CD14-positive monocyte (primary cell): Measurements from ENCODE around the gene SPTBN2. TPM values are rescaled to one million over a fixed set of nuclear protein-coding genes. Genes with fewer than 3 reads are reported as not detected.

Experiments
- DNase-seq, 3 donors: peaks; one replicate each; pipeline ENCODE4 v3.0.0-alpha.2; 2011 to 2022
- H2AFZ ChIP-seq: 2 replicates; pipeline ENCODE4 v1.6.0; 2012; ENCODE audit warnings: mild to moderate bottlenecking, low read depth, low read length, inconsistent platforms; ENCODE audit not compliant: insufficient read depth, poor library complexity, severe bottlenecking
- H3K27ac ChIP-seq, 2 donors: 1 replicate in 1 of 2; 2 replicates in 1 of 2; pipeline ENCODE4 v1.5.1; 2012 to 2013; ENCODE audit warnings: low read length in 2 of 2, control low read depth in 1 of 2, inconsistent platforms in 1 of 2, low read depth in 1 of 2, mild to moderate bottlenecking in 1 of 2
- H3K27me3 ChIP-seq, 2 donors: one replicate each; pipeline versions ENCODE4 v1.6.0 to v1.6.1; 2011 to 2013; ENCODE audit warnings: low read length in 2 of 2; ENCODE audit not compliant: control insufficient read depth in 2 of 2, insufficient read depth in 2 of 2
- H3K36me3 ChIP-seq, 2 donors: replicated peaks in 1 of 2; 1 replicate in 1 of 2; 2 replicates in 1 of 2; pipeline versions ENCODE4 v1.5.1 to v1.6.1; 2012 to 2013; ENCODE audit warnings: low read length in 2 of 2, control low read depth in 1 of 2, inconsistent platforms in 1 of 2, mild to moderate bottlenecking in 1 of 2; ENCODE audit not compliant: insufficient read depth in 2 of 2, control insufficient read depth in 1 of 2
- H3K4me1 ChIP-seq, 2 donors: 1 replicate in 1 of 2; 2 replicates in 1 of 2; pipeline versions ENCODE4 v1.5.1 to v1.6.1; 2012 to 2013; ENCODE audit warnings: low read length in 2 of 2, control low read depth in 1 of 2, inconsistent platforms in 1 of 2, mild to moderate bottlenecking in 1 of 2, moderate library complexity in 1 of 2; ENCODE audit not compliant: insufficient read depth in 2 of 2, control insufficient read depth in 1 of 2
- H3K4me2 ChIP-seq: replicated peaks from 2 replicates; pipeline ENCODE3; 2012; ENCODE audit warnings: low read length, moderate library complexity, mild to moderate bottlenecking; ENCODE audit not compliant: poor library complexity, severe bottlenecking; ENCODE audit errors: extremely low read depth
- H3K4me3 ChIP-seq, 3 experiments: fragments of 200-600 bp in 1 of 3; sonication (generic) in 1 of 3; replicated peaks in 1 of 3; 1 replicate in 2 of 3; 2 replicates in 1 of 3; pipeline ENCODE4 v1.5.1; 2011 to 2013; ENCODE audit warnings: low read length in 3 of 3, mild to moderate bottlenecking in 3 of 3, control low read depth in 2 of 3, low read depth in 2 of 3, inconsistent platforms in 1 of 3, moderate library complexity in 1 of 3
- H3K79me2 ChIP-seq: 2 replicates; pipeline ENCODE4 v1.6.0; 2012; ENCODE audit warnings: mild to moderate bottlenecking, control low read depth, inconsistent platforms, low read length, moderate library complexity; ENCODE audit not compliant: insufficient read depth
- H3K9ac ChIP-seq: 2 replicates; pipeline ENCODE4 v1.6.0; 2017; ENCODE audit warnings: low read length, mild to moderate bottlenecking; ENCODE audit not compliant: insufficient read depth, poor library complexity, severe bottlenecking
- H3K9me3 ChIP-seq, 2 donors: replicated peaks in 1 of 2; 1 replicate in 1 of 2; 2 replicates in 1 of 2; pipeline versions ENCODE4 v1.5.1 to v1.6.1; 2012 to 2013; ENCODE audit warnings: low read length in 2 of 2, control low read depth in 1 of 2; ENCODE audit not compliant: control insufficient read depth in 1 of 2, insufficient read depth in 1 of 2
- H4K20me1 ChIP-seq: 2 replicates; pipeline ENCODE4 v1.6.0; 2012; ENCODE audit warnings: mild to moderate bottlenecking, low read length, control low read depth, moderate library complexity; ENCODE audit not compliant: insufficient read depth
- H3K27ac Mint-ChIP-seq, 7 donors: one replicate each; pipeline ENCODE4 v1.8.0; 2020; ENCODE audit warnings: mild to moderate bottlenecking in 7 of 7, mixed read lengths in 7 of 7, moderate library complexity in 6 of 7, inconsistent platforms in 2 of 7
- H3K27me3 Mint-ChIP-seq, 3 donors: one replicate each; pipeline ENCODE4 v1.8.0; 2021 to 2022; ENCODE audit warnings: low read depth in 3 of 3, mild to moderate bottlenecking in 3 of 3, mixed read lengths in 3 of 3, moderate library complexity in 3 of 3, inconsistent platforms in 1 of 3
- H3K36me3 Mint-ChIP-seq, 2 donors: one replicate each; pipeline ENCODE4 v1.8.0; 2020; ENCODE audit warnings: mixed read lengths in 2 of 2, inconsistent platforms in 1 of 2, mild to moderate bottlenecking in 1 of 2
- H3K4me1 Mint-ChIP-seq: one replicate; pipeline ENCODE4 v1.8.0; 2020; ENCODE audit warnings: mild to moderate bottlenecking, mixed read lengths
- H3K4me3 Mint-ChIP-seq, 2 donors: one replicate each; pipeline ENCODE4 v1.8.0; 2020; ENCODE audit warnings: mild to moderate bottlenecking in 2 of 2, mixed read lengths in 2 of 2, moderate library complexity in 1 of 2
- H3K9me3 Mint-ChIP-seq, 7 donors: one replicate each; pipeline ENCODE4 v1.8.0; 2020 to 2022; ENCODE audit warnings: mixed read lengths in 7 of 7, mild to moderate bottlenecking in 6 of 7, moderate library complexity in 6 of 7, inconsistent platforms in 2 of 7
- CTCF ChIP-seq: fragments of 200-600 bp; IDR thresholded peaks from one replicate; pipeline ENCODE4 v1.8.0; 2022; ENCODE audit warnings: antibody characterized with exemption, mild to moderate bottlenecking
- WGBS: methylation state at CpG from one replicate; pipeline ENCODE4 v1.1.5; 2013; ENCODE audit warnings: missing lambda C conversion rate; ENCODE audit not compliant: insufficient coverage; 5-methylcytosine and 5-hydroxymethylcytosine counted together
- intact Hi-C, 2 donors: fragments of 100-400 bp; cut with micrococcal nuclease; formaldehyde crosslinking; loops; one replicate each; pipeline versions ENCODE4 v1.15.0 to v1.15.1; 2023
- polyA plus RNA-seq, 3 donors: library from polyadenylated mRNA; depleted of rRNA in 1 of 3; unstranded in 2 of 3; stranded (reverse) in 1 of 3; fragments of 300-500 nt in 2 of 3; fragments of >200 nt in 1 of 3; fragmentation: Illumina TruSeq in 2 of 3; gene quantifications; 1 replicate in 2 of 3; 2 replicates in 1 of 3; pipeline ENCODE4 v1.2.3, GENCODE V29; 2012 to 2021

The SPTBN2 gene
- polyA plus RNA-seq, 3 donors = not detected

- Histone ChIP-seq H3K36me3 (no peaks in the 10 kb centered on the region), H3K9ac (peak overlapping the region; percentile 94), H3K4me2 (peak overlapping the region; percentile 99), H3K4me1 (peaks cover 18 to 26% of the 10 kb centered on the region in 2 donors), H4K20me1 (peaks cover 4% of the 10 kb centered on the region), H3K27me3 (no peaks in the 10 kb centered on the region), H3K4me3 (peak overlapping the region; percentile 74 to 85 (median 79)), H3K27ac (peak overlapping the region; percentile 74 to 93), H3K9me3 (no peaks in the 10 kb centered on the region), H2AFZ (peak overlapping the region; percentile 92), H3K79me2 (peaks cover 53% of the 10 kb centered on the region)
- H3K4me1 Mint-ChIP-seq = peaks cover 27% of the 10 kb centered on the region
- peaks cover 0 to 3% (median 0%) of the 10 kb centered on the region in 3 donors for H3K27me3 Mint-ChIP-seq
- no peaks in the 10 kb centered on the region for H3K9me3 Mint-ChIP-seq
- WGBS = 11% methylated on average over 15 of the region's 27 CpGs
- H3K36me3 Mint-ChIP-seq = peaks cover 0 to 6% of the 10 kb centered on the region in 2 donors
- H3K4me3 Mint-ChIP-seq = peak overlapping the region; percentile 89 to 95
- TF ChIP-seq CTCF = no peak
- peak overlapping the region; percentile 95 to 98 (median 97) for H3K27ac Mint-ChIP-seq
- intact Hi-C loops = loop anchor here (5.0 to 10.0 kb wide), 4 partner anchors 40 to 242 kb away; partner anchors contain the start of genes CCDC87 (in 1 of the 2), CCS (in 1 of the 2), MRPL11 (in 1 of the 2) and RBM4 (in 1 of the 2)
- no peak for DNase-seq
These were observed 52.0 kb downstream of the SPTBN2 start for GRCh38 chr11:66676931-66677598.

DNA sequence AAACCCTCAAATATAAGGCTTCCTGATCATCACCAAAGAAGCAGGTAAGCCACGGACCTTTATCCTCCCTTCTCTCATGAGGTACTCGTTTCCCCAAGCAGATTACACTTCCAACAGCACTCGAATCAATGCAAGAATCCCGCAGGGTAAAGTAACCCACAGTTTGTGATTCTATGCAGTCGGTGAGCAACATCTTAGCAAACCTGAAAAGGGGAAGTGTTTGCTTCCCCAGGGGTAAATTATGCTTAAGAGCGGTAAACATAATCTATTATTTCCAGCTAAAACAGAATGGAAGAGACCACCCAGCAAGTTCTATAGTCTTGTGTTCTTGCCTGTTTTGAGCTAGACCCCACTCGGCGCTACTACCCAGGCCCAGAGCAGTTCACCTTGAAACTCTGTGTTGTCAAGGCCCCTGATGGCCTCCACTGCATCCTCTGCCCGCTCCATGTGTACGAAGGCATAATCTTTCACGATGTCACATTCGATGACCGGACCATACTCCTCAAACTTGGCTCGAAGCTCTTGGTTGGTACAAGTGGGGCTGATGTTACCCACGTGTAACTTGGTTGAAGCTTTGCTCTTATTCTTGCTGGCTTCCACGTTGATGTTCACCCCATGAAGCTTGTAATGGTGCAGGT is 52.6 kb downstream of the SPTBN2 start:
- peak; percentile 29 to 46 (median 37) for DNase-seq
- H3K79me2 ChIP-seq = peaks cover 60% of the 10 kb centered on the region
- peak overlapping the region; percentile 92 for H2AFZ ChIP-seq

More for the DNA sequence above, 52.6 kb downstream of the SPTBN2 start:
- Histone ChIP-seq H3K9ac (no peak overlapping the region), H3K27me3 (no peaks in the 10 kb centered on the region), H3K4me3 (peak overlapping the region in 1 of 3 experiments; percentile 79), H3K27ac (peak overlapping the region in 1 of 2 donors; percentile 44), H3K9me3 (no peaks in the 10 kb centered on the region), H3K4me1 (peaks cover 18 to 26% of the 10 kb centered on the region in 2 donors), H4K20me1 (peaks cover 4% of the 10 kb centered on the region), H3K4me2 (peak overlapping the region; percentile 31), H3K36me3 (no peaks in the 10 kb centered on the region)
- intact Hi-C loops = loop anchor here (5.0 to 10.0 kb wide), 4 partner anchors 39 to 242 kb away; partner anchors contain the start of genes CCDC87 (in 1 of the 2), CCS (in 1 of the 2), MRPL11 (in 1 of the 2) and RBM4 (in 1 of the 2)
- peaks cover 0 to 3% (median 0%) of the 10 kb centered on the region in 3 donors for H3K27me3 Mint-ChIP-seq
- H3K36me3 Mint-ChIP-seq = peaks cover 0 to 6% of the 10 kb centered on the region in 2 donors
- H3K4me3 Mint-ChIP-seq = peak overlapping the region; percentile 89 to 95
- H3K27ac Mint-ChIP-seq = peak overlapping the region in 6 of 7 donors; percentile 2 to 98 (median 62)
- H3K9me3 Mint-ChIP-seq = no peaks in the 10 kb centered on the region
- H3K4me1 Mint-ChIP-seq = peaks cover 27% of the 10 kb centered on the region
- no peak for TF ChIP-seq CTCF
- 81% methylated on average over 7 of the region's 16 CpGs for WGBS
